Fibroblast of gingiva (primary cell): ENCODE results near the gene PSMB2.

ENCODE experiments used
- DNase-seq: peaks from one replicate; pipeline ENCODE4 v3.0.0-alpha.2; 2011; ENCODE audit warnings: low read depth

The PSMB2 gene

GRCh38 chr1:35572296-35572695 is 69.0 kb downstream of the PSMB2 start:
- no peak for DNase-seq

GRCh38 chr1:35571263-35571662 is 70.1 kb downstream of the PSMB2 start:
- no peak for DNase-seq

- DNase-seq, result no peak
Observed at GRCh38 chr1:35570589-35571137, 70.7 kb downstream of the PSMB2 start.

DNA sequence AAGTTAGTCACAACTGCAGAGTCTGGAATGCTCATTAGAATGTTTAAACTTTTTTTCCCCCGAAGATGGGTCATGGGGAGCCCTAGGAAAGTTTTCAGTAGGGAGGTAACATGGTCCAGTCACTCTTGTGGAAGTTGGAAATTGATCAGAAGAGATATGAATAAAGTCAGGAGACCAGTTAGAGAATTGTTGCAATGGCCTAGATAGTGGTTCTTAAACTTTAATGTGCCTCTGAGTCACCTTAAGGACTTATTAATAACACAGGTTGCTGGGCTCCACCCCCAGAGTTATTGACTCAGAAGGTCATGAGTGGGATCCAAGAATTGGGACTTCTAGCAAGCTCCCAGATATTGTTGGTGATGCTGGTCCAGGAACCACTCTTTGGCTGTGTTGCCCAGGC is 71.4 kb downstream of the PSMB2 start:
- no peak for DNase-seq

DNA sequence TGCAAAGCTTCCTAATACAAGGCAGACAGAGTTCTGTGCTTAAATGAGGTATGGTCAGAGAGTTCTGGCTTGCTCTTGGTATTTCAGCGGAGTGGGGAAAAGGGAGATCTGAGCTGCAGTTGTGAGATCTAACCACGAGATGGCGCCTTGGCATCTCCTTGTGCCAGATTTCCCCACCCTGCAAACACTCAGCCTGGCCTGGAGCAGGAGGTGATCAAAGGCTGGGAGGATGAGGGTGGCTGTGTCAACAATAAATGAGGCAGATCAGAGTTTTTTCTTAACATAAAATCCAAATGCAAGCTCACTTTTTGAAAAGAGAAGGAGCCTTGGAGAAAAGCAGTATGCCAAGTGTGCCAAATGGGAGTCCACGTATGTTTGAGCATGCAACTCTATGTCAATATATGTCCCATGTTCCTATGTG is 72.3 kb downstream of the PSMB2 start:
- peak; percentile 45 for DNase-seq

- DNase-seq, result no peak
Observed at GRCh38 chr1:35567947-35568558, 73.3 kb downstream of the PSMB2 start.

DNA sequence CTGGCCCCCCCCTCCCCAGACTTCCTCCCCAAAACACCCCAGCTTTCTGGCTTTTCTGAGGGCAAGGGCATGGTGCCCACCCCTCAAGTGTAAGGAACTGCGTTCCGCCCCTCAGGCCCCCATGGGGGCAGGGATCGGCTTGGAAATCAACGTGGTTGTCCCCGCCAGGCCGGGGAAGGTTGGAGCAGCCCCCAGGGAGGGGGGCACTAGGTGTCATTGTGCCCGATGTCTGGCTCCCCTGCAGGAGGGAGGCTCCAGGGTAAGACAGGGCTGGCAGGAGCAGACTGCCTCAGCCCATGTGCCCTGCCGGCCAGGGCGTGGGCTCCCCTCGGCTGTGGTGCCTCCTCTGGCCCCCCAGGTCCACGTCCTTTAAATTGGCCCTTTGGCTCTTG is 75.6 kb downstream of the PSMB2 start:
- no peak for DNase-seq

DNA sequence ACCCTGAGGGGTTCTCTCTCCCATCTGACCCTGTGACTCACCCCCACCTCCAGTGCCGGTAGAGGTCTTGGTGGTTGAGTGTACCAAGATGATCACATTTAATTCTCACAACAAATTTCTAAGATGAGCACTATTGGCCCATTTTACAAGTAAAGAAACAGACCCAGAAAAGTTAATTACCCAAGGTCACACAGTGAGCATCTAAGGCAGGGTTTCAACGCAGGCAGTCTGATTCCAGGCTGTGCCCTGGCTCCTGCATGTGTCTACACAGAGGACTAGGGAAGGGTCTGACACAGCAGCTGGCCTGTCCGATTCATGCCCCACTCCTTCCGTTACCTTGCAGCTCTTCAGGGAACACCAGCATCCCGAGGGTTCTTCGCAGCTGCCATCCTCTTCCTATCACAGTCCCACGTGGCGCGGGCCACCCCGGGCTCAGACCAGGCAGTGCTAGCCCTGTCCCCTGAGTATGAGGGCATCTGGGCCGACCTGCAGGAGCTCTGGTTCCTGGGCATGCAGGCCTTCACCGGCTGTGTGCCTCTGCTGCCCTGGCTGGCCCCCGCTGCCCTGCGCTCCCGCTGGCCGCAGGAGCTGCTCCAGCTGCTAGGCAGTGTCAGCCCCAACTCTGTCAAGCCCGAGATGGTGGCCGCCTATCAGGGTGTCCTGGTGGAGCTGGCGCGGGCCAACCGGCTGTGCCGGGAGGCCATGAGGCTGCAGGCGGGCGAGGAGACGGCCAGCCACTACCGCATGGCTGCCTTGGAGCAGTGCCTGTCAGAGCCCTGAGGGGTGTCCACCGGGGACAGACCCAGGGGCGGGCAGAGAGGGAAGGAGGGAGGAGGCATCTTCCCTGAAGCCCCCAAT is 76.2 kb downstream of the PSMB2 start:
- DNase-seq, result no peak

DNA sequence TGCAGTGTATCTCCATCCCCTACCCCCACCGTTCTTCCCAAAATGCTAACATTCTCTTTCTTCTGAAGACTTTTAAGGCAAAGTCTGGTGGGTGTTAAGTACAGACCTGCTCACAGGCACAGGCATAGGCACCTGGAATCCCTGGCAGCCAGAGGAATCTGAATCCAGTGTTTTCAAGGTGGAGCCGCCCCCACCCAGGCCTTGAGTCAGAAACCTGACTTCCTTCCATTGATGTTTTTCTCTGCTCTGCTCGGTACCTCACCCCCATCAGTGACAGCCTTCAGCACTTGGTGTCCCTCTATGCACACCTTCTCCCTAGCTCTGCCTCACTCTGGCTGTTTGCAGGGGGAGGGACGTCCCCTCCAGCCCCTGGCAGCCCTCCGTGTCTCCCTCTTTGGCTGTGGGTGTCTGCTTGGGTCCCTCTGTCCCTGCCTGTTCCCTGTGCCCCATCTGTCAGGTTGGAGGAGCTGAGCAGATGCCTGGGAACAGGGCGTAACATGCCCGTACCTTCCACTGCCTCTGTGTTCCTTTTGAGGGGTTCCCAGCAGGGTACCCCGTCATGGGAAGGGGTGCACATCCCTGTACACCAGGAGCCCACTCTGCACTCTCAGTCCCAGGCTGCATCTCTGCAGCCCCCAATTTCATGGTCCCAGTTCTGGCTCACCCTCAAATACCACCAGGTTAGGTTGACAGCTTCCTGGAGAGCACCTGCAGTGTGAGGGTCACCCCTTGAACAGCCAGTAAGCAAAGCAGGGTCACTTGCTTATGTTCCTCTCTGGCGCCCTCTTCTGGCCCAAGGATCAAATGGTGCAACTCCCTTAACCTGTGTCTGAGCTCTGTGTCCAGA is 77.1 kb downstream of the PSMB2 start:
- DNase-seq, result peak; percentile 62

- DNase-seq, result no peak
Observed at GRCh38 chr1:35563166-35563565, 78.2 kb downstream of the PSMB2 start.

DNA sequence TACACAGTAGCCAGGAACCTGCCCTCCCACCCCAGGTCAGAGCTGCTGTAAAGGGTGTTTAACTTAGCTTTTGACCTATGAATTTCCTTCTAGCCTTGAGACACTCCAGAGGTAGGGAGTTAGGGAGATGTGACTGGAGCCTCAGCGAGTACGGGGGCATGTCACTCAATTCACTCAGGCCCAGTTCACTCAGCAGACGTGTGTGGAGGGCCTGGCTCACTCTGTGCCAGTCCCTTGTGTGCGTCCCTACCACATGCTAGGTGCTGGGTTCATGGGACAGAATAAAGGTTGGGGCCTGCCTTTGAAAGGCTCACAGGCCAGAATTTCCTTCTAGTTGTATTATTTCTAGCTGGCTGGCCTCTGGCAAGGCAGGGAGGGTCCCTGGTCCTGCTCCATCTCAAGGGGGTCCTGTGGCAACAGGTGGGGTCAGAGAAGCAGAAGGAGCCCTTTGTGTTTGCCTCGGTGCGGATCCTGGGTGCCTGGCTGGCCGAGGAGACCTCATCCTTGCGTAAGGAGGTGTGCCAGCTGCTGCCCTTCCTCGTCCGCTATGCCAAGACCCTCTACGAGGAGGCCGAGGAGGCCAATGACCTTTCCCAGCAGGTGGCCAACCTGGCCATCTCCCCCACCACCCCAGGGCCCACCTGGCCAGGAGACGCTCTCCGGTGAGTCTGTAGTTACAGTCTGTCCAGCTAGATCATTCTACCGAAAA is 79.2 kb downstream of the PSMB2 start:
- DNase-seq, result no peak

- DNase-seq, result no peak
Observed at GRCh38 chr1:35561297-35561971, 79.9 kb downstream of the PSMB2 start.

DNA sequence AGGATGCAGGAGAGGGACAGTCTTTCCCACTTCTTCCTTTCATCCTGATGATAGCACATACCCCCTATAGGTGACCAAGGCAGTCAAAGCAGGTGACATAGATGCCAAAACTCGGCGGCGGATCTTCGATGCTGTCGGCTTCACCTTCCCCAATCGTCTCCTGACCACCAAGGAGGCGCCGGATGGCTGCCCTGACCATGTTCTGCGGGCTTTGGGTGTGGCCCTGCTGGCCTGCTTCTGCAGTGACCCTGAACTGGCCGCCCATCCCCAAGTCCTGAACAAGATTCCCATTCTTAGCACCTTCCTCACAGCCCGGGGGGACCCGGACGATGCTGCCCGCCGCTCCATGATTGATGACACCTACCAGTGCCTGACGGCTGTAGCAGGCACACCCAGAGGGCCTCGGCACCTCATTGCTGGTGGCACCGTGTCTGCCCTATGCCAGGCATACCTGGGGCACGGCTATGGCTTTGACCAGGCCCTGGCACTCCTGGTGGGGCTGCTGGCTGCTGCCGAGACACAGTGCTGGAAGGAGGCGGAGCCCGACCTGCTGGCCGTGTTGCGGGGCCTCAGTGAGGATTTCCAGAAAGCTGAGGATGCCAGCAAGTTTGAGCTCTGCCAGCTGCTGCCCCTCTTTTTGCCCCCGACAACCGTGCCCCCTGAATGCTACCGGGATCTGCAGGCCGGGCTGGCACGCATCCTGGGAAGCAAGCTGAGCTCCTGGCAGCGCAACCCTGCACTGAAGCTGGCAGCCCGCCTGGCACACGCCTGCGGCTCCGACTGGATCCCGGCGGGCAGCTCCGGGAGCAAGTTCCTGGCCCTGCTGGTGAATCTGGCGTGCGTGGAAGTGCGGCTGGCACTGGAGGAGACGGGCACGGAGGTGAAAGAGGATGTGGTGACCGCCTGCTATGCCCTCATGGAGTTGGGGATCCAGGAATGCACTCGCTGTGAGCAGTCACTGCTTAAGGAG is 80.8 kb downstream of the PSMB2 start:
- DNase-seq, result peak; percentile 74

DNA sequence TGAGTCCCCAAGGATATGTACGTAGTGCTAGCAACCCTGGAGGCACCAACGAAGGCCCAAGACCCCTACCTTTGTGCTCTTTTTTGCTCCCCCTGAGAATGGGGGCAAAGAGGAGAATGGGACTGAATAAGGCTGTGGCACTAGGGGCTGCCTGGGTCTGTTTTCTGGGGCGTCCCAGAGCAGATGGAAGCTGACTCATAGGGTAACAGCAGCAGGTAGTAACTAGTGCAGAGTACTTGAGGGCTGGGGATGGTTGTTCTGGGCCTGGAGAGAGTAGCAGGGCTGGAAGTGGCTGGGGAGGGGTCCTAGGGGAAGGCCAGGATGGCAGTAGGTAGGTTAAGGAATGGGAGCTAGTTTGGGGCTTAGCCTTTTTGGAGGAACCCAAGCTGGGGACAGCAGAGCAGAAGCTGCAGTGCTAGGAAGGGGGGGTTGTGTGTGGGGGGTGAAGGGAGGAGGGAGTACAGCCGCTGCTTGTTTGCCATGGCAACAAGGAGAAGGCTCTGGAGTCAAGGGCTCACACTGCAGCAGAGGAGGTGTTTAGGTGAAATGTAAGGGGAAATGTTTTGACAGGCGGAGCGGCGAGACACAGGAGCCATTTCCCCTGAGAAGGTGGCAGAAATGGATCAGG is 81.9 kb downstream of the PSMB2 start:
- no peak for DNase-seq

GRCh38 chr1:35558374-35559316 is 82.7 kb downstream of the PSMB2 start:
- DNase-seq, result no peak

DNA sequence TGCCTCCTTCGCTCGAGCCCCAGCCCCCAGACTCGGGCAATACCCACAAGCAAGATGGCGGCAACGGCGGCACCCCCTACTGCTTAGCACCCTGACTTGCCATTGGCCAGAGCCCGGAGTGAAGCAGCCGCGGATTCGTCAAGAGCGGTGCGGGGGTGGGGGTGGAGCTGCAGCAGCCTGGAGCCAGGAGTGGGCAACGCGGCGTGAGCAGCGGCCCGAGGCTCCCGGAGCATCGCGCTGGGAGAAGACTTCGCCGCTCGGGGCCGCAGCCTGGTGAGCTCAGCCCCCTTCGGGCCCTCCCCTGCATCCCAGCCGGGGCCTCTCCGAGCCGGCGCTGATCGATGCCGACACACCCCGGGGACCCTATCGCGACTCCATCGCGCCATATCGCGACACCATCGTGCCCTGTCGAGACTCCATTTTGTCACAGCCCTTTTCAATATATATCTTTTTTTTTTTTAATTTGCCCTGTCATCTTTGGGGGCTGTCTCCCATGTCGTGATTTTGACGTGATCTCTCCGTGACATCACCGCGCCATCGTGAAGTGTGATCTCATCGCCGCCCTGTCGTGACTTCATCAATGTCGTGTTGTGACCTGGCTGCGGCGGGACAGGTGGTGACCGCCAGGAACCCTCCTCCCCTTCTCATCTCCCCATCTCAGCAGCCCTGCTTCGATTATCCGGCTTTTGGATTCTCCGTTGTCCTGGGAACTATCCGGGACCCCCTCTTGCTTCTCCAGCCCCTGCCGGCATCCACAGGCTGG is 83.5 kb downstream of the PSMB2 start, which contains the start of gene NCDN:
Gene NCDN (plus strand): TSS at position 189 of the 763 bp plus-strand sequence. CDS start 392 bp downstream, at position 581.
- peak; percentile 96 for DNase-seq

- DNase-seq, result peak; percentile 36
Observed at GRCh38 chr1:35557118-35557610, 84.2 kb downstream of the PSMB2 start, which contains the start of gene KIAA0319L. KIAA0319L (minus strand) TSS chr1:35557403; CDS start chr1:35554491, 2,912 bp downstream.
